IMR-90 (cell line): Measurements from ENCODE around the gene TIMP1. TPM values are rescaled to one million over a fixed set of nuclear protein-coding genes. Genes with fewer than 3 reads are reported as not detected.

Experiments
- ATAC-seq: fragments of 200-7000 bp; cut with Tn5 transposase; 2 replicates; pipeline ENCODE4 v1.9.1; 2020; ENCODE audit warnings: low read depth, mild to moderate bottlenecking, moderate library complexity
- BruUV-seq: library from RNA; stranded (reverse); fragments of 400-500 nt; replicated peaks from 2 replicates; lab custom pipeline; 2021; lab: Mats Ljungman, UMichigan
- CTCF ChIA-PET: fragments of 300-600 bp; formaldehyde crosslinking; extraction: SDS; loops from one replicate; lab custom pipeline; 2021; ENCODE audit warnings: antibody characterized with exemption; lab: Yijun Ruan, JAX
- POLR2A ChIA-PET: fragments of 300-600 bp; sonication (Branson Sonifier 250); formaldehyde crosslinking; loops from one replicate; lab custom pipeline; 2022; ENCODE audit warnings: antibody characterized with exemption; ENCODE audit not compliant: unreplicated experiment; lab: Charles Lee
- DNase-seq: peaks from one replicate; pipeline ENCODE4 v3.0.0; 2013
- H2AFZ ChIP-seq: replicated peaks from 2 replicates; pipeline ENCODE3; 2013; ENCODE audit warnings: low read length, mild to moderate bottlenecking; ENCODE audit not compliant: poor library complexity
- H2AK5ac ChIP-seq: 2 replicates; pipeline ENCODE4 v1.6.1; 2013; ENCODE audit warnings: low read depth, low read length, inconsistent platforms
- H2AK9ac ChIP-seq: replicated peaks from 2 replicates; pipeline ENCODE3; 2013; ENCODE audit warnings: mild to moderate bottlenecking, low read depth, low read length, moderate library complexity; ENCODE audit not compliant: poor library complexity
- H2BK120ac ChIP-seq: 2 replicates; pipeline ENCODE4 v1.6.1; 2013; ENCODE audit warnings: low read depth, low read length, inconsistent platforms
- H2BK15ac ChIP-seq: 3 replicates; pipeline ENCODE4 v1.6.1; 2013; ENCODE audit warnings: low read depth, low read length, inconsistent platforms
- H2BK20ac ChIP-seq: 2 replicates; pipeline ENCODE4 v1.6.1; 2013; ENCODE audit warnings: low read depth, mild to moderate bottlenecking, inconsistent platforms, low read length, moderate library complexity
- H2BK5ac ChIP-seq: 2 replicates; pipeline ENCODE4 v1.6.1; 2013; ENCODE audit warnings: mild to moderate bottlenecking, low read depth, low read length, inconsistent platforms; ENCODE audit not compliant: poor library complexity, severe bottlenecking
- H3K14ac ChIP-seq: replicated peaks from 2 replicates; pipeline ENCODE4 v1.6.1; 2013; ENCODE audit warnings: low read depth, low read length, inconsistent platforms
- H3K18ac ChIP-seq: 2 replicates; pipeline ENCODE4 v1.6.1; 2013; ENCODE audit warnings: low read depth, low read length, control low read depth
- H3K23ac ChIP-seq: 2 replicates; pipeline ENCODE4 v1.6.1; 2013; ENCODE audit warnings: low read depth, low read length, inconsistent platforms
- H3K27ac ChIP-seq: 2 replicates; pipeline ENCODE4 v1.5.1; 2013; ENCODE audit warnings: mild to moderate bottlenecking, control low read depth, low read length; ENCODE audit not compliant: insufficient read depth
- H3K27me3 ChIP-seq: 2 replicates; pipeline ENCODE4 v1.6.1; 2013; ENCODE audit warnings: low read length; ENCODE audit not compliant: control insufficient read depth, insufficient read depth
- H3K36me3 ChIP-seq: 2 replicates; pipeline ENCODE4 v1.6.1; 2013; ENCODE audit warnings: low read length, mixed read lengths; ENCODE audit not compliant: control insufficient read depth, insufficient read depth
- H3K4ac ChIP-seq: 2 replicates; pipeline ENCODE4 v1.6.1; 2013; ENCODE audit warnings: low read depth, low read length, inconsistent platforms
- H3K4me1 ChIP-seq: 2 replicates; pipeline ENCODE4 v1.6.1; 2013; ENCODE audit warnings: low read length, mixed read lengths; ENCODE audit not compliant: control insufficient read depth, insufficient read depth
- H3K4me2 ChIP-seq: 2 replicates; pipeline ENCODE4 v1.6.1; 2013; ENCODE audit warnings: low read depth, mild to moderate bottlenecking, control low read depth, low read length, moderate library complexity
- H3K4me3 ChIP-seq: 2 replicates; pipeline ENCODE4 v1.5.1; 2013; ENCODE audit warnings: low read depth, mild to moderate bottlenecking, control low read depth, low read length, moderate library complexity; ENCODE audit not compliant: insufficient read depth
- H3K56ac ChIP-seq: 2 replicates; pipeline ENCODE4 v1.6.1; 2013; ENCODE audit warnings: low read length, inconsistent platforms; ENCODE audit not compliant: insufficient read depth; ENCODE audit errors: extremely low read depth
- H3K79me1 ChIP-seq, 2 experiments: 2 replicates each; pipeline ENCODE4 v1.6.1; 2013; ENCODE audit warnings: low read length in 2 of 2, inconsistent platforms in 1 of 2, low read depth in 1 of 2
- H3K9ac ChIP-seq: 2 replicates; pipeline ENCODE4 v1.6.1; 2013; ENCODE audit warnings: low read depth, low read length, control low read depth
- H3K9me1 ChIP-seq: 2 replicates; pipeline ENCODE4 v1.6.1; 2013; ENCODE audit warnings: low read length, inconsistent platforms; ENCODE audit not compliant: insufficient read depth
- H3K9me3 ChIP-seq: 2 replicates; pipeline ENCODE4 v1.6.1; 2013; ENCODE audit warnings: low read length; ENCODE audit not compliant: control insufficient read depth, insufficient read depth
- H4K20me1 ChIP-seq: 2 replicates; pipeline ENCODE4 v1.6.1; 2013; ENCODE audit warnings: low read length, inconsistent platforms; ENCODE audit not compliant: insufficient read depth
- H4K5ac ChIP-seq: 2 replicates; pipeline ENCODE4 v1.6.1; 2013; ENCODE audit warnings: mild to moderate bottlenecking, low read depth, low read length, control low read depth
- H4K8ac ChIP-seq, 2 experiments: 2 replicates each; pipeline ENCODE4 v1.6.1; 2013; ENCODE audit warnings: low read depth in 2 of 2, low read length in 2 of 2, control low read depth in 1 of 2, inconsistent platforms in 1 of 2
- H4K91ac ChIP-seq: 2 replicates; pipeline ENCODE4 v1.6.1; 2013; ENCODE audit warnings: low read depth, low read length, inconsistent platforms; ENCODE audit not compliant: insufficient read depth
- BHLHE40 ChIP-seq: fragments of 150-350 bp; IDR thresholded peaks from 2 replicates; pipeline ENCODE4 v1.6.1; 2016; ENCODE audit warnings: mild to moderate bottlenecking, low read depth, low read length
- CEBPB ChIP-seq: IDR thresholded peaks from 2 replicates; pipeline ENCODE4 v1.6.1; 2012; ENCODE audit warnings: low read depth, low read length, improper control_type of control experiment
- CHD1 ChIP-seq: IDR thresholded peaks from 2 replicates; pipeline ENCODE4 v1.6.1; 2012; ENCODE audit warnings: low read depth, low read length, improper control_type of control experiment
- CTCF ChIP-seq: conservative IDR thresholded peaks from 2 replicates; pipeline ENCODE4 v1.5.1; 2012; ENCODE audit warnings: mild to moderate bottlenecking, low read depth, low read length, improper control_type of control experiment
- ELK1 ChIP-seq: fragments of 150-350 bp; IDR thresholded peaks from 2 replicates; pipeline ENCODE4 v1.6.1; 2016; ENCODE audit warnings: low read depth, mild to moderate bottlenecking, low read length, moderate library complexity, borderline replicate concordance
- FOS ChIP-seq: fragments of 150-350 bp; IDR thresholded peaks from 2 replicates; pipeline ENCODE4 v1.6.1; 2016; ENCODE audit warnings: low read depth, low read length
- MAFK ChIP-seq: IDR thresholded peaks from 2 replicates; pipeline ENCODE4 v1.6.1; 2012; ENCODE audit warnings: low read depth, low read length, improper control_type of control experiment
- MAZ ChIP-seq: IDR thresholded peaks from 2 replicates; pipeline ENCODE4 v1.6.1; 2012; ENCODE audit warnings: low read depth, mild to moderate bottlenecking, low read length, improper control_type of control experiment, moderate library complexity, borderline replicate concordance
- MXI1 ChIP-seq: IDR thresholded peaks from 2 replicates; pipeline ENCODE4 v1.6.1; 2012; ENCODE audit warnings: low read depth, mild to moderate bottlenecking, low read length, moderate library complexity, borderline replicate concordance
- NFE2L2 ChIP-seq: fragments of 150-350 bp; IDR thresholded peaks from 2 replicates; pipeline ENCODE4 v1.6.1; 2016; ENCODE audit warnings: low read depth, mild to moderate bottlenecking, low read length
- POLR2A ChIP-seq: IDR thresholded peaks from 2 replicates; pipeline ENCODE4 v1.6.1; 2012; ENCODE audit warnings: mild to moderate bottlenecking, low read depth, low read length
- RAD21 ChIP-seq: IDR thresholded peaks from 2 replicates; pipeline ENCODE4 v1.6.1; 2012; ENCODE audit warnings: low read length, improper control_type of control experiment
- RCOR1 ChIP-seq: IDR thresholded peaks from 2 replicates; pipeline ENCODE4 v1.6.1; 2012; ENCODE audit warnings: mild to moderate bottlenecking, low read length, improper control_type of control experiment; ENCODE audit not compliant: insufficient replicate concordance
- RFX5 ChIP-seq: IDR thresholded peaks from 2 replicates; pipeline ENCODE4 v1.8.0; 2012; ENCODE audit warnings: low read depth, mild to moderate bottlenecking, low read length, moderate library complexity
- SMC3 ChIP-seq: fragments of 150-350 bp; IDR thresholded peaks from 2 replicates; pipeline ENCODE4 v1.6.1; 2016; ENCODE audit warnings: low read depth, mild to moderate bottlenecking, antibody characterized with exemption, low read length, moderate library complexity
- USF2 ChIP-seq: fragments of 150-350 bp; IDR thresholded peaks from 2 replicates; pipeline ENCODE4 v1.6.1; 2017; ENCODE audit warnings: mild to moderate bottlenecking, antibody characterized with exemption, low read length, low read depth
- WGBS, 2 experiments: methylation state at CpG; one replicate each; pipeline versions ENCODE4 v1.1.5 to v1.1.7; 2013; ENCODE audit warnings: missing lambda C conversion rate in 2 of 2; ENCODE audit not compliant: insufficient read length in 1 of 2; ENCODE audit errors: extremely low coverage in 2 of 2; 5-methylcytosine and 5-hydroxymethylcytosine counted together
- dilution Hi-C: fragments of 300-500 bp; cut with HindIII; formaldehyde crosslinking; loops from one replicate; pipeline ENCODE4 v1.14.3; 2018; ENCODE audit warnings: low sequenced_read_pairs; ENCODE audit not compliant: unreplicated experiment
- in situ Hi-C: fragments of 300-500 bp; cut with MboI; formaldehyde crosslinking; loops from 3 replicates; pipeline ENCODE4 v1.14.3; 2019; ENCODE audit warnings: low sequenced_read_pairs, inconsistent platforms, mixed read lengths
- intact Hi-C: fragments of 100-400 bp; cut with micrococcal nuclease; formaldehyde crosslinking; loops from 2 replicates; pipeline ENCODE4 v1.10.0; 2022
- polyA plus RNA-seq, 3 experiments: library from polyadenylated mRNA; depleted of rRNA; stranded (reverse); fragments of >200 nt; gene quantifications; 2 replicates each; pipeline ENCODE4 v1.2.3, GENCODE V29; 2012; ENCODE audit warnings: low replicate concordance in 1 of 3
- total RNA-seq: library from RNA; depleted of rRNA; stranded (reverse); fragments of >200 nt; gene quantifications from 2 replicates; pipeline ENCODE4 v1.2.3, GENCODE V29; 2012

Gene TIMP1
- total and polyA plus RNA-seq, 2 of the 4 experiments (the other 2 are of a cell fraction), result 512 to 3,078 TPM

- H3K4me1 ChIP-seq, result peaks cover 7% of the 10 kb centered on the region
- no peaks in the 10 kb centered on the region for H3K36me3 ChIP-seq
- DNase-seq, result no peak
- H3K4me2 ChIP-seq, result no peak overlapping the region
- H2AFZ ChIP-seq, result no peak overlapping the region
- no peak overlapping the region for H4K91ac ChIP-seq
- no peak overlapping the region for H2AK5ac ChIP-seq
- H3K18ac ChIP-seq, result no peak overlapping the region
- BruUV-seq, result no TSS peak
- H3K79me1 ChIP-seq, result no peaks in the 10 kb centered on the region
- intact Hi-C loops (no loop called here), dilution Hi-C loops (no loop called here), in situ Hi-C loops (no loop called here)
- no peak overlapping the region for H2BK20ac ChIP-seq
- no peak overlapping the region for H2AK9ac ChIP-seq
- no peak overlapping the region for H3K23ac ChIP-seq
- no peaks in the 10 kb centered on the region; the same call in 1 of the 2 replicates for H3K9me3 ChIP-seq
- no peak overlapping the region for H4K8ac ChIP-seq
- no peak overlapping the region for H3K4ac ChIP-seq
- no peak overlapping the region for H3K9ac ChIP-seq
- no peak overlapping the region for H3K56ac ChIP-seq
- no peaks in the 10 kb centered on the region for H3K27me3 ChIP-seq
- ChIA-PET POLR2A (no interaction called here), CTCF (no interaction called here)
- no peak overlapping the region for H2BK15ac ChIP-seq
- H4K5ac ChIP-seq, result no peak overlapping the region
- no peak for ATAC-seq
- no peaks in the 10 kb centered on the region; the same call in 1 of the 2 replicates for H4K20me1 ChIP-seq
- WGBS, 2 experiments, result no CpG with 5 or more reads among the region's 4 CpGs
- H2BK5ac ChIP-seq, result no peak overlapping the region
- H2BK120ac ChIP-seq, result no peak overlapping the region
- no peak for TF ChIP-seq CTCF
- TF ChIP-seq NFE2L2, result no peak
- no peak for TF ChIP-seq SMC3
- no peak for TF ChIP-seq POLR2A
- no peak for TF ChIP-seq BHLHE40
- no peak for TF ChIP-seq MAFK
- TF ChIP-seq ELK1, result no peak
- no peak for TF ChIP-seq MAZ
- TF ChIP-seq USF2, result no peak
- no peak for TF ChIP-seq MXI1
- TF ChIP-seq RFX5, result no peak
- TF ChIP-seq RAD21, result no peak
- TF ChIP-seq CEBPB, result no peak
- TF ChIP-seq RCOR1, result no peak
- TF ChIP-seq FOS, result no peak
- TF ChIP-seq CHD1, result no peak
- no peak overlapping the region for H3K14ac ChIP-seq
- no peaks in the 10 kb centered on the region; the same call in 1 of the 2 replicates for H3K9me1 ChIP-seq
- no peak overlapping the region for H3K4me3 ChIP-seq
- H3K27ac ChIP-seq, result no peak overlapping the region
Observed at GRCh38 chrX:47593522-47593921, 11.3 kb downstream of the TIMP1 start.
